ENCODE data around the gene DSTN.

The DSTN gene

GRCh38 chr20:17543531-17544131 is 26.2 kb upstream of the DSTN start:
- DNase-seq = no peak

DNA sequence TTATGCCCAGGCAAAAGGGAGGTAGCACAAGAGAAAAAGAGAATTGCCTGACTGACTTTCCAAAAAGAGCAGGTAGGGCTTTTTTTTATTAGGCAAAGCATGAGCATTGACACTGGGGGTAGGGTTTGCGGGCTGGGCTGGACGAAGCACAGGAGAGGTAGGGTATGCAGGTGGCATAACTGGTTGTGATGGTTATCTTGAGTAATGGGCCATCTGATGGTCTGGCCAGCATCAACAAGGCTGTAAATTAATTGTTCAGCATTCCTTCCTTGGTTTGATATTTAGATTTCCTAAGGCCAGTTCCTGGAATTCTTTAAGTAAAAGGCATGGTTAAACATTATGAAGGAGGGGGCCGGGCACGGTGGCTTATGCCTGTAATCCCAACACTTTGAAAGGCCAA is 24.7 kb upstream of the DSTN start:
- DNase-seq = no peak

DNA sequence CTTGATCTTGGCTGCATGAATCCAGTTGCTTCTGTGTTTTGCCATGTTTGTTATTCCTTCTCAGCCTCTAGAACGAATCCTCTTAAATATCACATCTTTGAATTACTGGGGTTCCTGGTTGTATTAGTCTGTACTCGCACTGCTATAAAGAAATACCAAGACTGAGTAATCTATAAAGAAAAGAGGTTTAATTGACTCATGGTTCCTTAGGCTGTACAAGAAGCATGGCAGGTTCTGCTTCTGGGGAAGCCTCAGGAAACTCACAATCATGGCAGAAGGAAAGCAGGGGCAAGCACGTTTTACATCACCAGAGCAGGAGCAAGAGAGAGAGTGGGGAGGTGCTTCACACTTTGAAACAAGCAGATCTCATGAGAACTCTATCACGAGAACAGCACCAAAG is 20.7 kb upstream of the DSTN start:
- no peak for DNase-seq

GRCh38 chr20:17555106-17555505 is 14.8 kb upstream of the DSTN start:
- DNase-seq = no peak

DNA sequence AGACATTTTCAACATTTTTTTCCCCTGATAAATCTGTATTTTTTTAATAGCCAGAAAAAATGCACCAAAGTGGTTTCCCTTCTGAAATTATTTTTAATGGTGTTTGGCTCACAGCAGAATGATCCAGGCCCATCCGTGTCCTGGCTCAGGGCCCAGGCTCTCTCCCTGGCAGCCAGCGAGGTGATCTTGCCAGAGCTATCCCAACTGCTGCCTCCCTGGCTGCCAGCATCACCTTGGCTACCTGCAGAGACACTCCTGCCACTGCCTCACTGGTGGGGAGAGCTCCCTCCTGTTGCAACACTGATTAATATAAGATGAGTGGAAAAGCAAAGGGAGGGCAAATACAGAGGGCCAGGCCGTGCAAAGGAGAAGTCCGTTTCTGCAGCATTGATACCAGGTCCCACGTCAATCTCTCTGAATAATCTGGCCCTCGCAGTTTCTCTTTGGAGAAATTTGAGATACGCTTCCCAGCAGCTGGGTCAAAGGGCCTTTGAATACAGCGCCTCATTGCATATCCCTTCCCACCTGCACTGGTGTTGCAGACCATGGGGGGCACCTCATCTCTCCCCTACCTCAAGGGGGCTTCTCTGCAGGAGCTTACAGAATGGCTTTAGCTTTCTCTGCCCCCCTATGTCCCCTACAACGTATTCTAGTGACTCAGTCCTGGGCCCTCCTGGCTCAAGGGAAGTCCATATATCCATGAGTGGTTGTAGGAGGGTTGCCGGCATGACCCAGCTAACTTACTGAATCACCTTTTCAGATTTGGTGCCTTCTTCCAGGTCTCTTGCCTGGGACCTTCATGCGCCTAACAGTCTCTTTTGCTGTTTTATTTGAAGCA is 12.8 kb upstream of the DSTN start:
- no peak for DNase-seq

- DNase-seq = no peak
These were observed 12.2 kb upstream of the DSTN start for GRCh38 chr20:17557675-17558006.

- DNase-seq = no peak
These were observed 11.5 kb upstream of the DSTN start for GRCh38 chr20:17558154-17558940.

- DNase-seq = no peak
These were observed 11.0 kb upstream of the DSTN start for GRCh38 chr20:17558941-17559304.

GRCh38 chr20:17559338-17559737 is 10.5 kb upstream of the DSTN start:
- DNase-seq = no peak

DNA sequence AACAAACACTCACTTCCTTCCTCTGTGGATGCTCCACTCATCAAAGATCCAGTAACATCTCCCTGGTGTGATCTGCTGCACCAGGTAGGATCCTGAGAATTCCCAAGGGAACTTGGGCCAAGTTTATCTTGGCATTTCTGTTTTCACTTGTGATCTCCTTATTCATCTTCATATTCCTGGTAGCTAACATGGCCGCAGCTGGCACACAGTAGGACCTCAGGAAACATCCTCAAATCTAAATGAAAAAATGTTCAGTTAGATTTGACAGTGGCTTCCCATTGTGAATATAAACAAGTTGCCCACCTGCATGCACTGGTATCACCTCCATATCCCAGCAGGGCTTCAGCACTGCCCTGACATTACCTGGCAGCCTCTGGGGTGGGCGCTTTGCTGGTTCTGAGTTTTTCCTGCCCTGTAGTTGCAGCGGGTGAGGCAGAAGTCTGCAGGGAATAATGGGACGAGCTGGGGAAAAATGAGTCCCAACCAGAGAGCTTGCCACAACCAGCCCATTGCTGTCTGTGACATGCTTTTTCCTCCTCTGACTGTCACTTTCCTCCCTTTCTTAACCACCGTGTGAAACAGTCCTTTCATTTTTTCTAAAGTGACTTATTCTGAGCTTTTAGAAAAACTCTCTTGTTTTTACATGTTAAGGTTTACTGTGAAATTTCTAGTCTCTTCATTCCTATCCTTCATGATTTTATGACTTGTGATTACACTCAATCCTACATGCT is 9.4 kb upstream of the DSTN start:
- no peak for DNase-seq

GRCh38 chr20:17562804-17563305 is 7.0 kb upstream of the DSTN start:
- DNase-seq = no peak

DNA sequence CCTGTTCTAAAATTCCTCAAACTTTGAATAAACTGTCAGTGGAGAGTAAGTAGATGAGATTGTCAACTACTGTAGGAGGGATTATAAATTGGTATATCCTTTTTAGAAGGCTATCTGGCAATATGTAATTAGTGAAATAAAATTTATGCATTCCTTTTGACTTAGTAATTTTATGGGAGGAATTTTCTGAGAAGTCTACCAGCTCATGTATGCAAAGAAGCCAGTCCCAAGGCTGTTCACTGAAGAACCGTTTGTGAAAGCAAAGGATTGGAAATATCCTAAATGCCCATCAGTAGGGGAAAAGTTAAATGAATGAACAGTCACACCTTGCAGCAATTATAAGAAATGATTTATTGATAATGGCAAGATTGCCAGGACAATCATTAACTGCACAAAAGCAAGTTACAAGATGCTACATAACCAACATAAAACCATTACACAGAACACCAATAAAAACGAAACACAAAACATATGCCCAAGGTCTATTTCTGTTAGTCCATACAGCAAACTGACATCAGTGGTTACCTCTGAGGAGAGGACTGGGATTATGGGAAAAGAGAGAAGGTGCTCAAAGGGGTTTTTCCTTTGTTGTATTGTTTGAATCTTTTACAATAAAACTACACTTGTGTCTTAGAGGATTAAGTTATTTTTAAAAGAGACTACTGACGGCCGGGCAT is 4.6 kb upstream of the DSTN start:
- DNase-seq = no peak

DNA sequence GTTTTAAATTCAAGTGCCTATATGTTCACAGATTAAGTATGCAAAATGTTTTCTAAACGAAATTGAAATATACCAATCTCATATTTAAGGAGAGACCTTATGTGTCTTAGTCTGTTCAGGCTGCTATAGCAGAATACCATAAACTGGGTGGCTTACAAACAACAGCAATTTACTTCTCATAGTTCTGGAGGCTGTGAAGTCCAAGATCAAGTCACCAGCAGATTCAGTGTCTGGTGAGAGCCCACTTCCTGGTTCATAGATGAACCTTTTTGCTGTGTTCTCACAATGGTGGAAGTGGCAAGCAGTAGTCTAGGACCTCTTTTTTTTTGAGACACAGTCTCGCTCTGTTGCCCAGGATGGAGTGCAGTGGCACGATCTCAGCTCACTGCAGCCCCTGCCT is 3.5 kb upstream of the DSTN start:
- no peak for DNase-seq

GRCh38 chr20:17568045-17568788 is 1.7 kb upstream of the DSTN start:
- DNase-seq = peak; percentile 30

DNA sequence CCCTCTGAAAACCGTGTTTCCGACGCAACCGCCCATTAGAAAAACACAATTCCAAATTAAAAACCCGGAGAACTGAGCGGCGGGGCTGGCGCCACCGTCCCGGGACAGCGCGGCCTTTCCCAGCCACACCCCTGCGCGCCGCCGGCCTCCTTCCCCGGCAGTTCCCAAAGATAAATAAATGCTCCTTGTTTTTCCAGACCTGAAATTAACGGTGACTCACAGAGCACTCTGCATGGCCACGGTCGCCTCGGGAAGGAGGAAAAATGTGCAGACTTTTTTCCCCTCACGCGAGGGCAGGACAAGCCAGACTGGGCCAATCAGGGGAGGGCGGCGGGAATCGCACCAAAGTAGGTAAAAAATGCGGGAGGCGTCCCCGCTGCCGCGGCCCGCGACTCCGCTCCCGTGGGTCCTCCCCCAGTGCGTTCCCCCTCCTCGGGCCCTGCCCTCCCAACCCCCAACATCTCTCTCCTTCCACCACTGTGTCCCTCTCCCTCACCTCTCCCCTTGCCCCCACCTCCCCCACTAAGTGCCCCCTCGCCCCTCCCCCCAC is 828 bp upstream of the DSTN start:
- DNase-seq = peak; percentile 84

DNA sequence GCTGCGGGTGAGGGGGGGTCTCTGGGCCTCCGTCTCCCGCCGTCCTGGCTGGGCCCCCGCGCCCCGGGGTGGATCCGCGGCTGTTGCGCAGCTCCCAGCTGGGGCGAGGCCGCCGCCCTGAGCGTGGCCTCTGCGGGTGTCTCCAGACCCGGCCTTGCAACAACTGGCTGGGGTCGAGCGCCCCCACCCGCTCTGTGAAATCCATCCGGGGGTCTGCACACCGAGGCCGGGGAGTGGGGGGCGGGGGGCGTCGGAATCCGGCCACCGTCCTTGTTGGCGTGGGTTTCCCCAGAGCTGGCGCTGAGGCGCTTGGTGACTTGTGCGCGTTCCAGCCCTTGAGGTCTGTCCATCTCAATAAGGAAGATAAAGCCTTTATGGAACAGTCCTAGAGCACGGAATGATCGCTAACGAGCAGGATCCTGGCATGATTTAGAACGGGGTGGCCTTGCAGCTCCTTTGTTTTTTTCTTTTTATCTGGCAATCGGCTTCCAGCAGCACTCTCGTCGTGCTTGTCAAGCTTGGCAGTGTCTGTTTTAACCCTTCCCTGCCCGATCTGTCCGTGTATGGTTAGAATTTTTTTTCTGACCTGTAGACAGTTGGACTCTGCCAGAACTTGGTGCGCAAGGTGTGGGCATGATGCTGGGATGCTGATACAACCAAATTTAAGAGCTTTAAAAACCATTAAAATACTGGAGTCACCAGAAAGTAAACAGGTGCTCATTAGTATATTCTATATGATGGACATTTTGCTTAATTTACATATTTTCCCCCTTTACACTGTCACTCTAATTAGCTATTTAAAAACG is 675 bp downstream of the DSTN start:
- no peak for DNase-seq

GRCh38 chr20:17571153-17571527 is 1.3 kb downstream of the DSTN start:
- DNase-seq = no peak

DNA sequence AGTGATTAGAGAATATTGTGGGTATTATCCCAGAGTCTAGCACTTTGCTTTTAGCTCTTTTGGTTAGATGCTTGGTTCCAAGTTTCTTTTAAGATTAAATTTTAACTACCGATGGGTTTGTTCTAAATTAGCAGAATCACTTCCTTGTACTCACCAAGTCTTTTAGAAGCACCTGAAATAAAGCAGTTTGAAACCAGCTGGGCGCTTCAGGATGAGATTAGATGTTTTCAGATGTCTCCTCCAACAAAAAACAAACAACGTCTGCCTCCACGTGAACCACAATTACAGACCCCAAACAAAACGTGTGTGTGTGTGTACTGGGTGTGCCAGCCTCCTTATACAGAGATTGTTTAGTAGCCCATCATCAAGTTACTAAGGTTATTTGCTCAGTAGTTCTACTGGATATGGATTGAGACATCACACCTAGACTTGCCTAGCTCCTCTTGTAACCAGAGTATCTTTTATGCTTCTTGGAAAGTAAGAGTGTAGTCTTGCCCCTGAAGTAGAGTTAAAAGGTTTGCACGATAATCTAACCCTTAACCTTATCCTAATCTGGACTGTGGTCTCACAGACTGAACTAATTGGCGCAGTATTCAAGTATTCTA is 2.3 kb downstream of the DSTN start:
- DNase-seq = no peak

GRCh38 chr20:17573463-17573862 is 3.6 kb downstream of the DSTN start:
- no peak for DNase-seq

- no peak for DNase-seq
These were observed 6.3 kb downstream of the DSTN start for GRCh38 chr20:17576215-17576614.

Data from right kidney (tissue), 1 donor.